ENCODE measurements around the gene LAMTOR1.
A peak's percentile ranks its signal among the peaks of the same experiment; 100 is the strongest.
"Not testable (repeated sequence)": the region's sequence is repeated elsewhere in the genome, so short reads cannot be mapped to it uniquely, and the experiment has no call there.

LAMTOR1 gene

DNA sequence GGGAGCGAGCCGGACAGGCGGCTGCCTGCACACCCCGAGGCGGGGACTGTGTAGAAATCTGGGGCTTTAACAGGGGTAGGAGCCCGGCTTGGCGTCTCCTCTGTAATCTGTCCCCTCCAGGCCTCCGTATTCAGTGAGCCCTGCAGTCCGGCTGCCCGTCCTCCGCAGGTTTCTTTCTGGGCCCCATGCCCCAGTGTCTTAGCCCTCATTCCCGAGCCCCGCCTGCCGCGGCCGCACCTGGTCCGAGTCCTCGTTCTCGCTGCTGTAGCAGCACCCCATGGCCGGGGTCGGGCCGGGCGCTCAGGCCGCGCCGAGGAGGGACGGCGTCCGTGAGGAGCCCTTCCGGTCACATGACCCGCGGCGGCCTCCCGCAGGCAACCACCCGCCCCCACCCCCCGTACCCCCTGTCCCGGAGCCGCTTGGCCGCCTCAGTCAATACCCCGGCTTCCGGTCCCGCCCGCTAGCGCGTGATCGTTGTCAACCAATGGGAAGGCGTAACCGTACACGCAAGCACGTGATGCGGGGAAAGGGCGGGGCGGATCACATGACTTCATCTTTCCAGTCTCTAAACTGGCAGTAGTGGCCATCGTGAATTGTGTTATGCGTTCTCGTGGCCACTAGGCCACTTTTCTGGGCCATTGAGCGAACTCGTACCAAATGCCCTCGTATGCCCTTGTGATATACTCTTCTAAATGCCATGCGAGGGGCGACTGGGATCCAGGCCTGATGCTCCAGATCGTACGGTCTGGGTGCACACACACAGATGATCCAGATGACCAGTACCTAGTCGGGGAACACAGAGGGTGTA lies at the start of gene LAMTOR1:
TSS of gene LAMTOR1 (minus strand) at position 352 of the 808 bp plus-strand sequence. CDS start at position 279, 73 bp downstream.
- peak; percentile 89 to 92 for DNase-seq (ENCODE audit: low read depth in 2 of 2)

DNA sequence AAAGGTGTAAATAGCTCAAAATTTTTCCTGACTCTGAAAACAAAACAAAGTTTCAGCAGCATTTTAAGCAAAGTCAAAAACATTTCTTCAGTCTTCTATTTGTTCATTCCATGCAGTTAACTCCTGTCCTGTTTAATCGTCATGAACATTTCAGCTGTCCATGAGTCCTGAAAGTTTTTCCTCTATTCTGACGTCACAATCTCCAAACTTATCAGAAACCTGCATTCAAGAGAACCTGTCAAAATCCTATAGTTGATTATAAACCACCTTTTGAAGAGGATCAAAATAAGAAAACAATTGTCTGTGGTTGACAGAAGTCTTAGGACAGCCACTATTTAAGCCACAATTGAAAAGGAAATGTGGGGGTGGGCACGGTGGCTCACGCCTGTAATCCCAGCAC lies 47.8 kb upstream of the LAMTOR1 start:
- no peak for DNase-seq (ENCODE audit: low read depth in 2 of 2)

DNA sequence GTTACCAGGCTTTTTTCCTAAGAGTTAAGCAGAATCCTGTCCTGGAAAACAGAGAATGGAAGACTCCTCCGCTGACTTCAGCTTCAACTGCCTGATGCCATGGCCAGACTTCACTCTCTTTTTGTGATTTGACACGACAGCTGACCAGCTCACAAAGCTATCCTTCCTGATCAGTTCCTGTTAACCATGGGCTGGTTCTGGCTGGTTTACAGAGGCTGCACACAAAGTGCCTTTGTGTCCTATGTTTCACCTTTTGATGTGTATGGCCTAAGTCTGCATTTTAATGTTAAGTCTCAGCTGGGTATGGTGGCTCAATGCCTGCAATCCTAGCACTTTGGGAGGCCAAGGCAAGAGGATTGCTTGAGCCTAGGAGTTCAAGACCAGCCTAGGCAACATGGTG lies 43.5 kb upstream of the LAMTOR1 start:
- DNase-seq (ENCODE audit: low read depth in 2 of 2) = no peak

DNA sequence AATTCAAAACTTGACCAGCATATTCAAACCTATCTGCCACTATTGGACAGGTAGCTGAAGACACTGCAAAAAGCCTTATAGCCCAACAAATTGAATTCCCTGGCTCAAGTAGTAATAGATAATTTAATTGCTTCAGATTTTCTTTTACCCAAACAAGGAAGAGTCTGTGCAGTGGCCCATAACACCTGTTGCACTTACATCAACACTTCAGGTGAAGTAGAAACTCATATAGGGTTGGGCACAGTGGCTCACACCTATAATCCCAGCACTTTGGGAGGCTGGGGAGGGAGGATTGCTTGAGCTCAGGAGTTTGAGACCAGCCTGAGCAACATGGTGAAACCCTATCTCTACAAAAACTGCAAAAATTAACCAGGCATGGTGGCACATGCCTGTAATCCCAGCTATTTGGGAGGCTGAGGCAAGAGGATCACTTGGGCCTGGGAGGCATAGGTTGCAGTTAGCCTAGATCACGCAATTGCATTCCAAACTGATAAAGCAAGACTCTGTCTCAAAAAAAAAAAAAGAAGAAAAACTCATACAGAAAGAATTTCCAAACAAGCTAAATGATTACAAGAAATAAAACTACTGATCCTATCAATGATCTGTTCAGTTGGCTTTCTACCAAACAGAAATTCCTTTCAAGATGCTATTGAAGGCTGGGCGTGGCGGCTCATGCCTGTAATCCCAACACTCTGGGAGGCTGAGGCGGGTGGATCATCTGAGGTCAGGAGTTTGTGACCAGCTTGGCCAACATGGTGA lies 41.9 kb upstream of the LAMTOR1 start:
- no peak for DNase-seq (ENCODE audit: low read depth in 2 of 2)

DNA sequence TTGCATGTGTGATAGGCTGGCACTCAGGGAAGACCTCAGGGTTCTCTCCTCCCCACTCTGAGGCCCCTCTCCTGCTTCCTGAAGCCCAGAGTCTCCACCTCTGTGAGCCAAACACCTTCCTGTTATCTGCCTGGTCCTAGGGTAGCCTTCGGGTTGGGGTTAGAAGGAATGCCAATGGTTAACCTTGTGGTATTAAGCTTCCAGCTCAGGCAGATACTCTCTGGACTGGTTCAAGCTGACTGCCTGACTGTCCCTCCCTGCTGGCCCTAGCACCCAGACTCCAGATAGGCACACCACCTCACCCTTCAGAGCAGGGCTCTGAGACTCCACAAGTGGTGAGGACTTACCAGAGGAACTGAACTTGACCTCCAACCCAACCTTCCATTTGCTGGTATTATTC lies 39.4 kb upstream of the LAMTOR1 start:
- not testable (repeated sequence) for DNase-seq (ENCODE audit: low read depth in 2 of 2)

DNA sequence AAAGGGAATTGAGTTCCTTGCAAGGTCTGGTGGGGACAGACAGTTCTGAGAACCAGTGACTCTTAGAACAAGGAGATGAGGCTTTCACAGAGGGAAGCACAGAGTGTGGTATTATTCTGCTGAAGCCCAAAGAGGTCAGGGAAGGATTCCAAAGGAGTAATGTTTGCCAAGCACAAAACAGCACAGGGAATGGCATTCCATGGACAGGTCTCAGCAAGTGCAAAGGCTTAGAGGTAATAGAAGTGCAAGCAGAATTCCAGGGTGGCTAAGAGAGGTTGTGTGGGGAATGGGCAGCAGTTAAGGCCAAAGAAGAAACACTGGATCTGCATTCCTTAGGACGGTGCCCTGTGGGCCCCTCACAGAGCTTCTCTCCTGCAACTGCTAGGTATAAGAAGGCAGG lies 39.0 kb upstream of the LAMTOR1 start:
- DNase-seq (ENCODE audit: low read depth in 2 of 2) = not testable (repeated sequence)

DNA sequence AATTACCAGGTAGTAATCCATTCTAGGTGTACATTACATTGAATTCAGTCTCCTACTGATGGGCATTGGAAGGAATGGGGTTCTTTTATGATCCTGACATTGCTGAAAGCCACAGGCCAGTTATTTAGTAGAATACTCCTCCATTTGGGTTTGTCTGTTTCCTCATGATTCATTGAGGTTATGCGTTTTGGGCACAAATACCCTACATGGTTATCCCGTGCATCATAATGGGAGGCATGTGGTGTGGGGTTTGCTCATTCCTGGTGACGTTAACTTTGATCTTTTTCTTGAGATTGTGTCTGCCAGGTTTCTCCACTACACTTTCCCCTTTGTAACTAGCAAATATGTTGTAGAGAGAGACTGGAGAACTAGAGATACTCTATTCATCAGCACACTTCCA lies 38.0 kb upstream of the LAMTOR1 start:
- no peak for DNase-seq (ENCODE audit: low read depth in 2 of 2)

DNA sequence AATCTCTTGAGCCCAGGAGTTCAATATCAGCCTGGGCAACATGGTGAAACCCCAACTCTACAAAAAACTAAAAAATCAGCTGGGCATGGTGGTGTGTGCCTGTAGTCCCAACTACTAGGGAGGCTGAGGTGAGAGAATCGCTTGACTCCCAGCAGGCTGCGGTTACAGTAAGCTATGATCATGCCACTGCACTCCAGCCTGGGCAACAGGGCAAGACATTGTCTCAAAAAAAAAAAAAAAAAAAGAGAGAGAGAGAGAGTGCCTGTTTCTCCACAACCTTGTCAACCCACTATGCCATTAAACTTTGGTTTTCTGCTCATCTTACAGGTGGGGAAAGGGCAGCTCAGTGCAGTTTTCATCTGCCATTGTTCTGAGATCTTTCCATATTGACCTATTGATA lies 37.6 kb upstream of the LAMTOR1 start:
- DNase-seq (ENCODE audit: low read depth in 2 of 2) = no peak

DNA sequence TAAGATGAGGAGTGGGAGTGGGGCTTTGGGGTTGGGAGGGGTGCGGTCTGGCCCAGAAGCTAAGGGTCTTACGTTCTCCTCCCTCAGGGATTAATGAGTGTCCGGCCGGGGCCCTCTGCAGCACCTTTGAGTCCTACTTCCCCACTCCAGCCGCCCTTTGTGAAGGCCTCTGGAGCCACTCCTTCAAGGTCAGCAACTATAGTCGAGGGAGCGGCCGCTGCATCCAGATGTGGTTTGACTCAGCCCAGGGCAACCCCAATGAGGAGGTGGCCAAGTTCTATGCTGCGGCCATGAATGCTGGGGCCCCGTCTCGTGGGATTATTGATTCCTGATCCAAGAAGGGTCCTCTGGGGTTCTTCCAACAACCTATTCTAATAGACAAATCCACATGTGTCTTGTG lies 36.4 kb upstream of the LAMTOR1 start:
- no peak for DNase-seq (ENCODE audit: low read depth in 2 of 2)

DNA sequence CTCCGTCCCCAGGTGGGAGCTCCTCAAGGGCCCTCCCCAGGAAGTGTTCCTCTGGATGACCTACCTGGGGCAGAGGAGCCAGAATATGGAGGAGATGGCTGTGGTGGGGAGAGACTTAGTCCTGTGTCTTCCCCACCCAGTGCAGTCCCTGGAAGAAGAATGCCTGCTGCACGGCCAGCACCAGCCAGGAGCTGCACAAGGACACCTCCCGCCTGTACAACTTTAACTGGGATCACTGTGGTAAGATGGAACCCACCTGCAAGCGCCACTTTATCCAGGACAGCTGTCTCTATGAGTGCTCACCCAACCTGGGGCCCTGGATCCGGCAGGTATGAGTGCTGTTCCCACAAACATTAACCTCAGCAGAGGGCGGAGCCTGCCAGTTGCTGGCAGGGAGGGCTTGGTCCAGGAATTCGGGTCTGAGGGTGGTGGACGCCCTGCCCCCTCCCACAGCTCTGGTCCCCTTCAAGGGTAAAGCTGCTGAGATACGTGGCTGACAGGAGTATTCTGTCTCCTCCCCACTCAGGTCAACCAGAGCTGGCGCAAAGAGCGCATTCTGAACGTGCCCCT lies 35.8 kb upstream of the LAMTOR1 start:
- no peak for DNase-seq (ENCODE audit: low read depth in 2 of 2)

DNA sequence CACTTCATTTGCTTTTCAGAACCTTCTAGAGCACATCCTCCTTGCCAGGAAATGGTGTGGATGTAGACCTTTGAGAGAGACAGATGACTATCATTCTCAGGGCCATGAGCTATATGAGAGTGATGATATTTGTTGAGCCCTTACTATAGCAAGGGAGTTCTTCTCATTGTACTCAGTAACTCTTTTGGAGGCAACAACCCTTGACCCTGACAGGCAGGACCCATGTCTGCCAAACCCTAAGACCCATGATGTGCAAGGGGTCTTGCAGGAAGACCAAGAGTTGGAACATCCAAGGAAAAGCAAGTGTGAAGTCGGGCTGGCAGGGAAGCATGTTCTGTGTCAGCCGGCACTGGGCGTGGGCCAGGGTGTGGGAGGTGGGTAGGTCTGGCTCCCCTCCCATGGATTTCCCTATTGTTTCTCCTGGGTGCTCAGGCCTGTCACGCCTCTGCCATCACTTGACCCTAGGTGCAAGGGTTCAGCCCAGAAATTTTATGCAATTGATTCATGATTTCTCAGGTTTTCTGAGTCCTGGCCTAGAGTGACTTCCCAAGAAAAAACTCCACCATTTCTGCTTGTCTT lies 33.7 kb upstream of the LAMTOR1 start:
- no peak for DNase-seq (ENCODE audit: low read depth in 2 of 2)

DNA sequence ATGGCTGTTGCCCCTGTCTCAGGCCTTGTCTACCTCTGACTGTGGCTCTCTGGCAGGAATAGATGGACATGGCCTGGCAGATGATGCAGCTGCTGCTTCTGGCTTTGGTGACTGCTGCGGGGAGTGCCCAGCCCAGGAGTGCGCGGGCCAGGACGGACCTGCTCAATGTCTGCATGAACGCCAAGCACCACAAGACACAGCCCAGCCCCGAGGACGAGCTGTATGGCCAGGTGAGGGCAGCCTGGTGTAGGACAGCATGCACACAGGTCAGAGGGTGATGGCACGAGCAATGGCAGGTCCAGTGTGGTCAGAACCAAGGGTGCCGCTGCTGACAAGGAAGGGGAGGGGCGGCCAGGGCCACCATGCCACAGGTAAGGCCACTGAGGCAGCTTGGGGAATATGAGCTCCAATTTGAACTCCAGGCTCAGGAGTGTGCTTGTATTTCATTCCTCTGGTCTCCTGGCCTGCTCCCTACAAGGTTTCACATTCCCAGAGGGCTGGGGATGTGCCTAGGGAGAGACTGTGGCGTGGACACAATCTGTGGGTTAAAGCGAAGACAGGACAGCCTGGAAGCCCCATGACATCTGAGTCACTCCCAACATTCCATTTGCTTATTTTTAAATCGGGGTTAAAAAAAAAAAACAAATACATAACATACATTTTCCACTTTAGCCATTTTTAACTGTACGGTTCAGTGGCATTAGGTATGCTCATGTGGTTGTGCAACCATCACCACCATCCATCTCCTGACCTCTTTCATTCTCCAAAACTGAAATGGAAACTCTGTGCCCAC lies 33.0 kb upstream of the LAMTOR1 start:
- no peak for DNase-seq (ENCODE audit: low read depth in 2 of 2)

DNA sequence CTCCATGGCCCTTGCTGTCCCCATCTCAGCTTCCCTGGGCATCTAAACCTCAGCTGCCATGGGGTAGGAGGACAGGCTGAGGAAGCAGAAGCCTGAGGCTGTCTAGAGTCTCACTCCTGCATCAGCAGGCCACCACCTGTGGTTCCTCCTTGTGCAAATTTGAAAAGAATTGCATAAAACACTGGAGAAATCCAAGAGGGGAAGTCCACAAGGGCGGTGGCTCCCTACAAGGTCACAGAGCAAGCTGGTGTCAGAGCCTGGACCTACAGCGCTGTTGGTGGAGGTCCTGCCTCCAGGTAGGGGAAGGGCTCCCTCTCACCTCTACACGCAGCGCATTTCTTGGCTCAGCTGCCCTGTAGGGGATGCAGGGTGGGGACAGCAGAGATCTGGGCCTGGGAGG lies 32.4 kb upstream of the LAMTOR1 start, which contains the start of gene FOLR3:
TSS of gene FOLR3 (plus strand) at position 253 of the 400 bp plus-strand sequence. CDS start 228 bp downstream, outside the sequence.
- not testable (repeated sequence) for DNase-seq (ENCODE audit: low read depth in 2 of 2)

DNA sequence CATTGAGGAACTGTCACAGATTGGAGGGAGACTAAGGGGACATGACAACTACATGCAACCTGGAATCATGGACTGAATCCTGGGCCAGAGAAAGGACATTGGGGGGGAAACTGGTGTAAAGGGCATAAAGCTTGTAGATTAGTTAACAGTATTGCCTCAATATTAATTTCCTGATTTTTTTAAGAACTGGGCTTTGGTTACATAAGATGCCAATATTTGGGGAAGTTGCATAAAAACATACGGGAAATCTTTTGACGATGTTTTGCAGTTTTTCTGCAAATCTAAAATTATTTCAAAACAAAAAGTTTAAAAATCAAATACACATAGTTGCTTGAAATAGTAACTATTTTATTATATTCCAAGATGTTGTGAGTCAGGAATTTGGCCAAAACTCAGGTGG lies 29.5 kb upstream of the LAMTOR1 start:
- DNase-seq (ENCODE audit: low read depth in 2 of 2) = no peak

DNA sequence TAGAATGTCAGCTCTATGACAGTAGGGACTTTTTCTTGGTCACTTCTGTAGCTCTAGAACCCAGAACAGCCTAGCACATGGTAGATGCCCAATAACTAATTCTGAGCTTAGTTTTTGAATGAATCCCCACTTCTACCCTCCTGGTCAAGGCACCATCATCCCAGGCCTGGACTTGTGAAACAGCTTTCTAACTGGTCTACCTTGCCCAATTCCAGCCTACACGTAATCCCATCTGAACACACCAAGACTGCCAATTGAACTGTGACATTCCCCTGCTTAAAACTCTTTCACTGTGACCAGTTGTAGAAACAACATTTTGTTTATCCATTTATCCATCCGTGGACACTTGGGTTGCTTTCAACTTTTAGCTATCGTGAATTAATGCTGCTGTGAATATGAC lies 26.3 kb upstream of the LAMTOR1 start:
- no peak for DNase-seq (ENCODE audit: low read depth in 2 of 2)

DNA sequence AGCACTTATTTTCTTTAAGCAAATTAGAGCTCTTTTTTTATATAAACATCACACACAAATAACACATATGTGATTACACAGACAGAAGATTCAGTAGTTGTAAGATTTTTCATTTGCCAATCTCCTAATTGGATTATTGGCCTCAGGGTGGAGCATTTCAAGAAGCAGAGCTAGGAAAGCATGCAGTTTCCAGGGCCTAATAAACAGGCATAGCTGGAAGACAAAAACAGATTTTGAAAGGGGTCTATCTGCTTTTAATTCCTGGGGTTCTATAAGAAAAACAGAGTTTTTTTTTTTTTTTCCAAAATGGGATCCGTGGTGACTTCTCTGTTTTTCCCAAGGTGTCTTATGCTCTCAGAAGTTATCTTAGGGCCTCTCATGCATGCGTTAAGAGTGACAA lies 24.8 kb upstream of the LAMTOR1 start:
- DNase-seq (ENCODE audit: low read depth in 2 of 2) = no peak

DNA sequence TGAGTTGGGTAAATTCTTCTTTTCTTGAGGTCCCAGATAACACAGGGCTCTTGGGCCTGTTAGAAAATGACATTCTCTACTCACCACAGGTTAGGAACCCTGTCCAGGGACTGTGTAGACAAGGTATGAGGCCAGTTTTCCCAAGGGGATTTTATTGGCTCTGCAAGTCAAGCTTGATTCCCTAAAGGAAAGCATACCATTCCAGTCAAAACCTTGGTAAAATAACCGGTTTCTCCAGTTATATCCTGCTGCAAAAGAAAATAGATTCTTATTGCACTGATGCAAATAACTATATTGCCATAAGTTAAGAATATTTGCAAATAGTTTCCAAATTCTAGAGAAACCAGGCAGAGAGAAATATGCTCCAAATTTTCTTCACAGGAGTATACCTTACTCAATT lies 22.9 kb upstream of the LAMTOR1 start:
- no peak for DNase-seq (ENCODE audit: low read depth in 2 of 2)

DNA sequence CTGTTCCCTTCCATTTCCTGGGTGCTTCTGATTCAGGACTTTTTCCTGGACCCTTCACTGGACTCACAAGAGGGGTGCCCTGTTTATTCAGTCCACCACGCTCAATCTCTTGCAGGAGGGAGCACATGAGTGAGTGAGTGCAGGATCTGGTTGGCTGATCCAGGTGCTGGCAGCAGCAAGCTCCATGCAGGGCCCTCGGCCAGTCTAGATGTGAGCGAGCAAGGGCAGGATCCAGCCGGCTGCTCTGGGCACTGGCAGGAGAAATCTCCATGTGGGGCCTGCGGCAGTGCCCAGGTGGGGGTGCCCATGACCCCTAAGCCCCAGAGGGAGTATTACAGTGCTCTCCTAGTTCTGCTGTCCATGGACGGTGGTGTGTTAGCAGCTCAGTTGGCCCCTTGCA lies 20.9 kb upstream of the LAMTOR1 start:
- DNase-seq (ENCODE audit: low read depth in 2 of 2) = no peak

DNA sequence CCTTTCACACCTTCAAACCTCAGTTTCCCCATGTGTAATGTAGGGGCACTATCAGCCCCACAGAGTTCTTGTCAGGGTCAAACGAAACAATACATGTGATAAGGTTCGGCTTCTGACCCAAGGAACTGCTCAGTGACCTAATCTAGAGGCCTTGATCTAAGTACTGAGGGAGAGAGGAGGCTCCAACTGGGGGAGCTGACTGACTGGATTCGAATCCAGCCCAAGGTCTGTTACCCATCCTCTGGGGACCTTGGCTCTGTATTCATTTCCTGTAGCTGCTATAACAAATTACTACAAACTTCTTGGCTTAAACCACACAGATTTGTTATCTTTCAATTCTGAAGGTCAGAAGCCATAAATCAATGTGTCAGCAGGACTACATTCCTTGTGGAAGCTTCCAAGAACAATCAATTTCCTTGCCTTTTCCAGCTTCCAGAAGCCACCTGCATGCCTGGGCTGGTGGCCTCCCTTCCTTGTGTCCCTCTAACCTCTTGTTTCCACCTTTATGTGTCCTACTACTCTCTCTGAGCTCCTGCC lies 20.1 kb upstream of the LAMTOR1 start:
- DNase-seq (ENCODE audit: low read depth in 2 of 2) = no peak

DNA sequence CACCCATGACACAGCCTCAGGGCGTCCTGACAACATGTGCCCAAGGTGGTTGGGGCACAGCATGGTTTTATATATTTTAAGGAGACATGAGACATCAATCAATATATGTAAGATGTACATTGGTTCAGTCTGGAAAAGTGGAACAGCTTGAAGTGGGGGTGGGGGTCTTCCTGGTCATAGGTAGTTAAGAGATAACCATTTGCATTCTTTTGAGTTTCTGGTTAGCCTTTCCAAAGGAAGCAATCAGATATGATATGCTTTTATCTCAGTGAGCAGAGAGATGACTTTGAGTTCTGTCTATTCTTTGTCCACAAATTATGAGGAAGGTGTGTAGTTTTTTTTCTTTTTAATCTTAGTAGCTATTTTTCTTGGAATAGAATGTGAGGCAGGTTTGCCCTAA lies 19.5 kb upstream of the LAMTOR1 start:
- DNase-seq (ENCODE audit: low read depth in 2 of 2) = no peak

DNA sequence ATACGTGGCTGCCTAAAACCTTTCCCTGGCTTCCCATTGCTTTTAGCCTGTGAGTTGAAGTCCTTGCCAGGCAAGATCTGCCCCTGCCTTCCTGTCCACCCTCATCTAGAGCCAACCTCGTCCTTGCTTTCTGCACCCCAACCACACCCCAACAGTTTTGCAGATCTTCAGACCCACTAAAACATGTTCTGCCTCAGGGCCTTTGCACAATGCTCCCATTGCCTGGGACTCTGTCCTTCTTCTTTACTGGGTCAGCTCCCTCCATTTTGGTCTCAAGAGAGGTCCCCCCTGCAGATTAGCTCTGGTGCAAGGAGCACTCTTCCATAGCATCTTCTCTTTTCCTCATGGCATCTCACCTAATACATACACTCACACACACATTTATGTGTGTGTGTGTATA lies 17.8 kb upstream of the LAMTOR1 start:
- no peak for DNase-seq (ENCODE audit: low read depth in 2 of 2)

All from stimulated activated CD4-positive, alpha-beta T cell treated with anti-CD3 and anti-CD28 coated beads, Interleukin-1b, Interleukin-23, amount 100 ng/mL, for 1 hour (primary cell).